ENCODE data around the gene UVSSA.

DNA sequence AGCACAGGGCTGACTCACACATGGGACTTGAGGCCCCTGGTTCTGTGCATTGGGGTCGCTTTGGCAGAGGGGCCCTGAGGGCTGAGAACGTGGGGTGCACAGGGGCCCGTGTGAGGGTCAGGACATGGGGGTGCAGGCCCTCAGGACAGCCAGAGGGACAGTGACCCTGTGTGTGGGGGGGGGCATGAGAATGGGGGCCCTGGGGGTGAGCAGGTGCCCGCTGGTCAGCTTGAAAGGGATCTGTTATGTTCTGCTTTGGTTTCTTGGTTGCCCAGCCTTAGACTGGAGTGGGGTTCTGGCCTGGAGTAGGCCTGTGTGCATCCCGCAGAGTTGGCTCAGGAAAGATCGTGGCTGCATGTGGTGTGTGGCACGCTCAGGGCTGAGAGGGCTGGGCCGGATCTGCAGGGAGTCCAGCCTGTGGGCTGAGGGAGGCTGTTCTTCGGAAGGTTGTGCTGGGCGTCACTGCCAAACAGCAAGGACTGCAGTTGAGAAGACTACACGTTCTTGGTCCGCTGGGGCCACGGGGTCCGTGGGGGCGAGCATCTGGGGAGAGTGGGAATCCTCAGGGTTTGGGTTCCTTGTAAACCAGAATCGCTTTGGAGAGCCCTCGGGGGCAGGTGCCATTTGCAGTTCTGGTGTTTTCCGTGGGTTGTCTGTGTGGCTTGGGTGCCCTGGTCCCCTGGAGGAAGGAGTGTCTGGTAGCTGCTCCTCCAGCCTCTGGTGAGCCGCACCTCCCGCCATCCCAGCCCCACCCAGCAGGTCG, 15.2 kb upstream of the UVSSA start:
- TF ChIP-seq POLR2AphosphoS5 (IDR thresholded peaks at IDR 0.05) (no peak), POLR2A (IDR thresholded peaks at IDR 0.05) (no peak)
- TF ChIP-seq, protein P1, sequence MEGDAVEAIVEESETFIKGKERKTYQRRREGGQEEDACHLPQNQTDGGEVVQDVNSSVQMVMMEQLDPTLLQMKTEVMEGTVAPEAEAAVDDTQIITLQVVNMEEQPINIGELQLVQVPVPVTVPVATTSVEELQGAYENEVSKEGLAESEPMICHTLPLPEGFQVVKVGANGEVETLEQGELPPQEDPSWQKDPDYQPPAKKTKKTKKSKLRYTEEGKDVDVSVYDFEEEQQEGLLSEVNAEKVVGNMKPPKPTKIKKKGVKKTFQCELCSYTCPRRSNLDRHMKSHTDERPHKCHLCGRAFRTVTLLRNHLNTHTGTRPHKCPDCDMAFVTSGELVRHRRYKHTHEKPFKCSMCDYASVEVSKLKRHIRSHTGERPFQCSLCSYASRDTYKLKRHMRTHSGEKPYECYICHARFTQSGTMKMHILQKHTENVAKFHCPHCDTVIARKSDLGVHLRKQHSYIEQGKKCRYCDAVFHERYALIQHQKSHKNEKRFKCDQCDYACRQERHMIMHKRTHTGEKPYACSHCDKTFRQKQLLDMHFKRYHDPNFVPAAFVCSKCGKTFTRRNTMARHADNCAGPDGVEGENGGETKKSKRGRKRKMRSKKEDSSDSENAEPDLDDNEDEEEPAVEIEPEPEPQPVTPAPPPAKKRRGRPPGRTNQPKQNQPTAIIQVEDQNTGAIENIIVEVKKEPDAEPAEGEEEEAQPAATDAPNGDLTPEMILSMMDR (IDR thresholded peaks at IDR 0.05): no peak

All from breast epithelium (tissue), 3 donors.